Measurements from ENCODE around the gene KRT83. TPM values are rescaled to one million over a fixed set of nuclear protein-coding genes. Genes with fewer than 3 reads are reported as not detected.

KRT83 gene
- total and polyA plus RNA-seq, 2 of the 13 experiments (the other 11 are each of a cell fraction or from before 2014, with no cell fraction given), result not detected

DNA sequence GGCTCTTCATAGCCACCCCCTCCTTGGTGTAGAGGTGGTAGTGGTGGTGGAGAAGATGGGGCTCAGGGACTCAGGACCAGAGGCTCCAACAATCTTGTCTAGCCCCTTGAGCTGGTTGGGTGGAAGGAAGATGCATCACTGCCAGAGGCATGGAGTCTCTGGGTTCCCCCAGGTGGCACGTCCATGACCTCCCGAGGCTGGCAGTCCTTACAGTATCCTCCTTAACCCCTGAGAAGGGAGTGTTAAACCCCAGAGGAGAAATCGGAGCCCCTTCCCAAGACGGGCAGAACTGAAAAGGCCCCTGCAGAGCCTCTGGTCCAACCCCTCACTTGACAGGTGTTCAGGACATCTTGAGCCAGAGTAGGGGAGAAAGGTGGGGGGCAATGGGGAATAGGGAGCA, 9.1 kb downstream of the KRT83 start:
- BruUV-seq (replicated peaks), result no TSS peak
- TF ChIP-seq, protein P1, sequence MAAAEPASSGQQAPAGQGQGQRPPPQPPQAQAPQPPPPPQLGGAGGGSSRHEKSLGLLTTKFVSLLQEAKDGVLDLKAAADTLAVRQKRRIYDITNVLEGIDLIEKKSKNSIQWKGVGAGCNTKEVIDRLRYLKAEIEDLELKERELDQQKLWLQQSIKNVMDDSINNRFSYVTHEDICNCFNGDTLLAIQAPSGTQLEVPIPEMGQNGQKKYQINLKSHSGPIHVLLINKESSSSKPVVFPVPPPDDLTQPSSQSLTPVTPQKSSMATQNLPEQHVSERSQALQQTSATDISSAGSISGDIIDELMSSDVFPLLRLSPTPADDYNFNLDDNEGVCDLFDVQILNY (CRISPR knock-in tag; conservative IDR thresholded peaks at IDR 0.05), result no peak
- TF ChIP-seq ZNF772 (CRISPR knock-in tag; IDR thresholded peaks at IDR 0.05), result no peak
- no peak for TF ChIP-seq ZNF10 (CRISPR knock-in tag; IDR thresholded peaks at IDR 0.05; ENCODE audit: borderline replicate concordance, low read depth)
- TF ChIP-seq RBM39 (IDR thresholded peaks at IDR 0.05; ENCODE audit: low read depth, low read length, poor library complexity, severe bottlenecking), result no peak
- TF ChIP-seq ISX (CRISPR knock-in tag; conservative IDR thresholded peaks at IDR 0.05), result no peak
- TF ChIP-seq SAP130 (CRISPR knock-in tag; IDR thresholded peaks at IDR 0.05; ENCODE audit: low read depth), result no peak
- TF ChIP-seq, protein P2, sequence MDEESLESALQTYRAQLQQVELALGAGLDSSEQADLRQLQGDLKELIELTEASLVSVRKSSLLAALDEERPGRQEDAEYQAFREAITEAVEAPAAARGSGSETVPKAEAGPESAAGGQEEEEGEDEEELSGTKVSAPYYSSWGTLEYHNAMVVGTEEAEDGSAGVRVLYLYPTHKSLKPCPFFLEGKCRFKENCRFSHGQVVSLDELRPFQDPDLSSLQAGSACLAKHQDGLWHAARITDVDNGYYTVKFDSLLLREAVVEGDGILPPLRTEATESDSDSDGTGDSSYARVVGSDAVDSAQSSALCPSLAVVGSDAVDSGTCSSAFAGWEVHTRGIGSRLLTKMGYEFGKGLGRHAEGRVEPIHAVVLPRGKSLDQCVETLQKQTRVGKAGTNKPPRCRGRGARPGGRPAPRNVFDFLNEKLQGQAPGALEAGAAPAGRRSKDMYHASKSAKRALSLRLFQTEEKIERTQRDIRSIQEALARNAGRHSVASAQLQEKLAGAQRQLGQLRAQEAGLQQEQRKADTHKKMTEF (CRISPR knock-in tag; IDR thresholded peaks at IDR 0.05), result no peak
- TF ChIP-seq, protein P3, sequence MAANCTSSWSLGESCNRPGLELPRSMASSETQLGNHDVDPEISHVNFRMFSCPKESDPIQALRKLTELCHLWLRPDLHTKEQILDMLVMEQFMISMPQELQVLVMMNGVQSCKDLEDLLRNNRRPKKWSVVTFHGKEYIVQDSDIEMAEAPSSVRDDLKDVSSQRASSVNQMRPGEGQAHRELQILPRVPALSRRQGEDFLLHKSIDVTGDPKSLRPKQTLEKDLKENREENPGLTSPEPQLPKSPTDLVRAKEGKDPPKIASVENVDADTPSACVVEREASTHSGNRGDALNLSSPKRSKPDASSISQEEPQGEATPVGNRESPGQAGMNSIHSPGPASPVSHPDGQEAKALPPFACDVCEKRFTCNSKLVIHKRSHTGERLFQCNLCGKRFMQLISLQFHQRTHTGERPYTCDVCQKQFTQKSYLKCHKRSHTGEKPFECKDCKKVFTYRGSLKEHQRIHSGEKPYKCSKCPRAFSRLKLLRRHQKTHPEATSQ (CRISPR knock-in tag; IDR thresholded peaks at IDR 0.05; ENCODE audit: borderline replicate concordance), result no peak
- TF ChIP-seq ZNF337 (CRISPR knock-in tag; IDR thresholded peaks at IDR 0.05; ENCODE audit: borderline replicate concordance, low read depth), result no peak
- no peak for TF ChIP-seq RFX3 (CRISPR knock-in tag; IDR thresholded peaks at IDR 0.05)
- TF ChIP-seq, protein P4, sequence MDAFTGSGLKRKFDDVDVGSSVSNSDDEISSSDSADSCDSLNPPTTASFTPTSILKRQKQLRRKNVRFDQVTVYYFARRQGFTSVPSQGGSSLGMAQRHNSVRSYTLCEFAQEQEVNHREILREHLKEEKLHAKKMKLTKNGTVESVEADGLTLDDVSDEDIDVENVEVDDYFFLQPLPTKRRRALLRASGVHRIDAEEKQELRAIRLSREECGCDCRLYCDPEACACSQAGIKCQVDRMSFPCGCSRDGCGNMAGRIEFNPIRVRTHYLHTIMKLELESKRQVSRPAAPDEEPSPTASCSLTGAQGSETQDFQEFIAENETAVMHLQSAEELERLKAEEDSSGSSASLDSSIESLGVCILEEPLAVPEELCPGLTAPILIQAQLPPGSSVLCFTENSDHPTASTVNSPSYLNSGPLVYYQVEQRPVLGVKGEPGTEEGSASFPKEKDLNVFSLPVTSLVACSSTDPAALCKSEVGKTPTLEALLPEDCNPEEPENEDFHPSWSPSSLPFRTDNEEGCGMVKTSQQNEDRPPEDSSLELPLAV (CRISPR knock-in tag; conservative IDR thresholded peaks at IDR 0.05; ENCODE audit: low read depth), result no peak
- TF ChIP-seq, protein P5, sequence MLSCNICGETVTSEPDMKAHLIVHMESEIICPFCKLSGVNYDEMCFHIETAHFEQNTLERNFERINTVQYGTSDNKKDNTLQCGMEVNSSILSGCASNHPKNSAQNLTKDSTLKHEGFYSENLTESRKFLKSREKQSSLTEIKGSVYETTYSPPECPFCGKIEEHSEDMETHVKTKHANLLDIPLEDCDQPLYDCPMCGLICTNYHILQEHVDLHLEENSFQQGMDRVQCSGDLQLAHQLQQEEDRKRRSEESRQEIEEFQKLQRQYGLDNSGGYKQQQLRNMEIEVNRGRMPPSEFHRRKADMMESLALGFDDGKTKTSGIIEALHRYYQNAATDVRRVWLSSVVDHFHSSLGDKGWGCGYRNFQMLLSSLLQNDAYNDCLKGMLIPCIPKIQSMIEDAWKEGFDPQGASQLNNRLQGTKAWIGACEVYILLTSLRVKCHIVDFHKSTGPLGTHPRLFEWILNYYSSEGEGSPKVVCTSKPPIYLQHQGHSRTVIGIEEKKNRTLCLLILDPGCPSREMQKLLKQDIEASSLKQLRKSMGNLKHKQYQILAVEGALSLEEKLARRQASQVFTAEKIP (CRISPR knock-in tag; IDR thresholded peaks at IDR 0.05; ENCODE audit: borderline replicate concordance), result no peak
- no peak for TF ChIP-seq FOXA1 (IDR thresholded peaks at IDR 0.05)
- TF ChIP-seq FOXA1 (CRISPR knock-in tag; IDR thresholded peaks at IDR 0.05), result no peak
- TF ChIP-seq NCOR1 (IDR thresholded peaks at IDR 0.05; ENCODE audit: borderline replicate concordance, low read length), result no peak
- no peak for TF ChIP-seq PHF21A (CRISPR knock-in tag; IDR thresholded peaks at IDR 0.05)

More for the DNA sequence above, 9.1 kb downstream of the KRT83 start:
- in situ Hi-C loops (cut with HindIII; ENCODE audit: extremely low pct_ligation_motif_present, low pct_unique_long_range_greater_than_20kb), result no loop called here
- Histone ChIP-seq H3K4me1 (ENCODE audit: insufficient read depth, low read length) (peaks cover 21% of the 10 kb centered on the region), H3K9ac (ENCODE audit: insufficient read depth, low read depth, low read length) (no peak overlapping the region), H3K4me3 (replicated peaks in 1 of 3; ENCODE audit: insufficient read depth in 1 of 3, low read depth in 2 of 3, low read length in 3 of 3) (no peak overlapping the region), H3K4me2 (ENCODE audit: low read depth, low read length) (no peak overlapping the region), H3K27ac (ENCODE audit: extremely low read length, insufficient read depth, low read length) (no peak overlapping the region), H2AFZ (ENCODE audit: low read length) (no peak overlapping the region), H3K79me2 (ENCODE audit: insufficient read depth, low read length) (no peaks in the 10 kb centered on the region), H3K9me3 (ENCODE audit: low read length) (no peaks in the 10 kb centered on the region), H3K27me3 (ENCODE audit: control insufficient read depth in 1 of 2, insufficient read depth in 2 of 2, low read length in 2 of 2) (peaks cover 3 to 43% of the 10 kb centered on the region in 2 experiments; a peak in 3 of 5 replicates), H4K20me1 (ENCODE audit: insufficient read depth, low read length) (no peaks in the 10 kb centered on the region), H3K36me3 (replicated peaks in 1 of 2; ENCODE audit: control insufficient read depth in 1 of 2, insufficient read depth in 2 of 2, low read length in 2 of 2) (no peaks in the 10 kb centered on the region)
- ATAC-seq (no peak), FAIRE-seq (no peak), DNase-seq (ENCODE audit: low spot score) (no peak)
- ChIA-PET CTCF (ENCODE audit: low intra/inter-chr PET ratio, low total read pairs) (no interaction called here), POLR2A (no interaction called here)
- 0% methylated on average over 1 of the region's 4 CpGs for WGBS (ENCODE audit: low lambda C conversion rate)
- intact Hi-C loops (cut with micrococcal nuclease; ENCODE audit: unreplicated experiment), result no loop called here

Measured in HepG2 (cell line).